Trophoblast cell (in vitro differentiated cells and primary cell): Measurements from ENCODE around the gene SLC1A7.

Experiments
- DNase-seq, 2 donors: peaks; one replicate each; pipeline ENCODE4 v3.0.0-alpha.2; 2016
- H2AFZ ChIP-seq: 2 replicates; pipeline ENCODE4 v1.6.1; 2013; ENCODE audit warnings: low read length, moderate library complexity, mild to moderate bottlenecking; ENCODE audit not compliant: insufficient read depth, poor library complexity
- H2AK5ac ChIP-seq: 2 replicates; pipeline ENCODE4 v1.6.1; 2013; ENCODE audit warnings: mild to moderate bottlenecking, low read length
- H2BK120ac ChIP-seq: 2 replicates; pipeline ENCODE4 v1.6.1; 2013; ENCODE audit warnings: low read length, mild to moderate bottlenecking, moderate library complexity; ENCODE audit not compliant: insufficient read depth, poor library complexity
- H2BK12ac ChIP-seq: 2 replicates; pipeline ENCODE4 v1.6.1; 2013; ENCODE audit warnings: mild to moderate bottlenecking, low read length, moderate library complexity
- H2BK5ac ChIP-seq: 2 replicates; pipeline ENCODE4 v1.6.1; 2013; ENCODE audit warnings: low read length, low read depth, moderate library complexity, mild to moderate bottlenecking; ENCODE audit not compliant: poor library complexity
- H3K14ac ChIP-seq: 2 replicates; pipeline ENCODE4 v1.6.1; 2013; ENCODE audit warnings: mild to moderate bottlenecking, low read length
- H3K18ac ChIP-seq: 2 replicates; pipeline ENCODE4 v1.6.1; 2013; ENCODE audit warnings: mild to moderate bottlenecking, low read length
- H3K23ac ChIP-seq: 2 replicates; pipeline ENCODE4 v1.6.1; 2013; ENCODE audit warnings: low read length
- H3K27ac ChIP-seq: 2 replicates; pipeline ENCODE4 v1.5.1; 2013; ENCODE audit warnings: low read depth, mild to moderate bottlenecking, inconsistent platforms, low read length, moderate library complexity
- H3K27me3 ChIP-seq: 2 replicates; pipeline ENCODE4 v1.6.1; 2013; ENCODE audit warnings: inconsistent platforms, mild to moderate bottlenecking, low read length, moderate library complexity; ENCODE audit not compliant: insufficient read depth
- H3K36me3 ChIP-seq, 2 experiments: 1 replicate in 1 of 2; 2 replicates in 1 of 2; pipeline ENCODE4 v1.6.1; 2013; ENCODE audit warnings: low read length in 2 of 2, mild to moderate bottlenecking in 2 of 2, moderate library complexity in 1 of 2; ENCODE audit not compliant: insufficient read depth in 2 of 2, control insufficient read depth in 1 of 2
- H3K4ac ChIP-seq: 2 replicates; pipeline ENCODE4 v1.6.1; 2013; ENCODE audit warnings: low read depth, mild to moderate bottlenecking, low read length, moderate library complexity
- H3K4me1 ChIP-seq, 2 experiments: 1 replicate in 1 of 2; 2 replicates in 1 of 2; pipeline ENCODE4 v1.6.1; 2013; ENCODE audit warnings: low read length in 2 of 2, mild to moderate bottlenecking in 2 of 2, moderate library complexity in 1 of 2; ENCODE audit not compliant: insufficient read depth in 2 of 2, control insufficient read depth in 1 of 2
- H3K4me2 ChIP-seq: 2 replicates; pipeline ENCODE4 v1.6.1; 2013; ENCODE audit warnings: inconsistent platforms, mild to moderate bottlenecking, low read length, moderate library complexity
- H3K4me3 ChIP-seq: 2 replicates; pipeline ENCODE4 v1.5.1; 2013; ENCODE audit warnings: mild to moderate bottlenecking, low read depth, low read length, inconsistent platforms
- H3K79me1 ChIP-seq: one replicate; pipeline ENCODE4 v1.6.1; 2013; ENCODE audit warnings: low read length
- H3K79me2 ChIP-seq: 2 replicates; pipeline ENCODE4 v1.6.1; 2013; ENCODE audit warnings: low read length, mild to moderate bottlenecking; ENCODE audit not compliant: control insufficient read depth, insufficient read depth, poor library complexity
- H3K9ac ChIP-seq: 2 replicates; pipeline ENCODE4 v1.6.1; 2013; ENCODE audit warnings: mild to moderate bottlenecking, low read length
- H3K9me3 ChIP-seq: 2 replicates; pipeline ENCODE4 v1.6.1; 2013; ENCODE audit warnings: low read depth, mild to moderate bottlenecking, control low read depth, inconsistent platforms, low read length; ENCODE audit not compliant: insufficient read depth
- H4K12ac ChIP-seq: 2 replicates; pipeline ENCODE4 v1.6.1; 2013; ENCODE audit warnings: low read depth, mild to moderate bottlenecking, low read length, moderate library complexity
- H4K8ac ChIP-seq: 2 replicates; pipeline ENCODE4 v1.6.1; 2013; ENCODE audit warnings: low read depth, mild to moderate bottlenecking, low read length, moderate library complexity
- H4K91ac ChIP-seq: one replicate; pipeline ENCODE4 v1.6.1; 2013; ENCODE audit warnings: low read depth, mild to moderate bottlenecking, low read length, moderate library complexity
- WGBS: extraction: QIAGEN DNeasy Blood & Tissue Kit; methylation state at CpG from one replicate; pipeline ENCODE4 v1.1.7; 2013; ENCODE audit warnings: missing lambda C conversion rate; ENCODE audit not compliant: insufficient read length, insufficient coverage; ENCODE audit errors: extremely low coverage; 5-methylcytosine and 5-hydroxymethylcytosine counted together

SLC1A7 gene

GRCh38 chr1:53110370-53111072, 31.9 kb downstream of the SLC1A7 start:
- Histone ChIP-seq H3K4ac (no peak overlapping the region), H3K27me3 (no peaks in the 10 kb centered on the region), H2BK5ac (no peak overlapping the region), H4K91ac (no peak overlapping the region), H3K27ac (no peak overlapping the region), H3K14ac (no peak overlapping the region), H4K12ac (no peak overlapping the region), H4K8ac (no peak overlapping the region), H3K79me2 (no peaks in the 10 kb centered on the region), H2BK12ac (no peak overlapping the region), H2AK5ac (no peak overlapping the region), H3K18ac (no peak overlapping the region), H3K4me2 (no peak overlapping the region), H3K9me3 (peaks cover 9% of the 10 kb centered on the region), H2BK120ac (no peak overlapping the region), H3K36me3 (no peaks in the 10 kb centered on the region), H3K23ac (no peak overlapping the region), H3K4me3 (no peak overlapping the region), H3K4me1 (peaks cover 5 to 15% of the 10 kb centered on the region in 2 experiments), H2AFZ (no peak overlapping the region), H3K9ac (no peak overlapping the region), H3K79me1 (peaks cover 2% of the 10 kb centered on the region)
- peak in 1 of 2 donors; percentile 21 for DNase-seq
- WGBS = no CpG with 5 or more reads among the region's 18 CpGs

DNA sequence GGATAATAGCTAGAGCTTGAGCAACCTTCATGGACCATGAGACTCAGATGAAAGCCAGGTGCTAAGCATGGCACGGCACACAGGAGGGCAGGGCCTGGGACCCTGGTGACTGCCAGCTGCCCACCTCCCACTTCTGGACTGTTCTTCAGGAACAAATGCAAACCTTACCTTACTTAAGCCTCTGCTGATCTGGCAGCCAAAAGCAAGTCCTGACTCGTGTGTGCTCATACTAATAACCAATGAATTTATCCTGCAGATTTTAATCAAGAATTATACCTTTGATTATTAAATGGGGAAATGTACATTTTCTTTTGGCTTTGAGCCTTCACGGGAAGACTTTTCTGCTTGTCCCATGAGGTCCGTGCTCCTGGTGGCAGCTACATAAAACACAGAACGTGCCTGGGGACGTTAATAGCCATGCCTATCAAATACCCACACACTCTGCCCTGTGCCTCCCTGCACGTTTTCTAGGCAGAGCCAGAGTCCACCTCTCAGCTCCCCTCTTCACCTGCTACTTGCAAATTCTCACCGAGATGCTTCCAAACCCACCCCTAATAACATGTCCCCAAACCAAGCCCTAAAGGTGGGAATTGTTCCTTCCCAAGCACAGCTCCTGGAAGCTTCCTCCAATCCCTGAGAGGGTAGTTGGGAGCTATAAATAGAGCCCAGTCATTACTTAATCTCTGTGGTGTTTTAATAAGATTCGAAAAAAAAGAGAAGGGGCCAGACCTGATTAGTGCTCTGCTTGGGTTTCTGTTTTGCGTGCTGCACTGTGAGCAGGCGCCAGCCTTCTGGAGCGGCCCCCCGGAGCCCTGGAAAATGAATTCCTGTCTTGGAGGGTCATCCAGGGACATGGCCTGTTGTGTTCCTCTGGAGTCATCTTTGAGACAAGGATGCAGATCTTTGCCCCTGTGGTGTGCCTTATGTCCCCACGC, 33.5 kb downstream of the SLC1A7 start:
- Histone ChIP-seq H3K18ac (no peak overlapping the region), H3K23ac (no peak overlapping the region), H3K27ac (no peak overlapping the region), H3K4me1 (peaks cover 7 to 13% of the 10 kb centered on the region in 2 experiments), H3K79me2 (no peaks in the 10 kb centered on the region), H3K79me1 (peaks cover 2% of the 10 kb centered on the region), H3K9ac (no peak overlapping the region), H2BK12ac (peak overlapping the region; percentile 74), H3K14ac (no peak overlapping the region), H3K4ac (no peak overlapping the region), H3K4me2 (no peak overlapping the region), H4K91ac (peak overlapping the region; percentile 27), H3K27me3 (no peaks in the 10 kb centered on the region), H2AK5ac (peak overlapping the region; percentile 48), H3K9me3 (peaks cover 7% of the 10 kb centered on the region), H2BK120ac (no peak overlapping the region), H2AFZ (no peak overlapping the region), H4K12ac (no peak overlapping the region), H3K4me3 (no peak overlapping the region), H2BK5ac (no peak overlapping the region), H4K8ac (no peak overlapping the region), H3K36me3 (no peaks in the 10 kb centered on the region)
- DNase-seq = no peak
- no CpG with 5 or more reads among the region's 14 CpGs for WGBS

GRCh38 chr1:53107570-53108322, 34.7 kb downstream of the SLC1A7 start:
- H3K36me3 ChIP-seq = no peaks in the 10 kb centered on the region
- no CpG with 5 or more reads among the region's 15 CpGs for WGBS
- no peak overlapping the region for H3K14ac ChIP-seq
- H3K27ac ChIP-seq = no peak overlapping the region
- no peak overlapping the region for H3K18ac ChIP-seq
- H4K91ac ChIP-seq = peak overlapping the region; percentile 71
- H4K12ac ChIP-seq = no peak overlapping the region
- H3K4me1 ChIP-seq = peaks cover 7 to 13% of the 10 kb centered on the region in 2 experiments
- H2BK12ac ChIP-seq = peak overlapping the region; percentile 86
- H3K23ac ChIP-seq = no peak overlapping the region
- H3K9ac ChIP-seq = no peak overlapping the region
- peak; percentile 90 to 94 for DNase-seq
- H4K8ac ChIP-seq = no peak overlapping the region
- no peak overlapping the region for H3K4me3 ChIP-seq
- H2BK5ac ChIP-seq = peak overlapping the region; percentile 34
- peak overlapping the region; percentile 22 for H2AK5ac ChIP-seq
- peaks cover 4% of the 10 kb centered on the region for H3K9me3 ChIP-seq
- H2BK120ac ChIP-seq = peak overlapping the region; percentile 27
- H3K79me2 ChIP-seq = no peaks in the 10 kb centered on the region
- no peak overlapping the region for H3K4ac ChIP-seq
- no peak overlapping the region for H3K4me2 ChIP-seq
- no peak overlapping the region for H2AFZ ChIP-seq
- no peaks in the 10 kb centered on the region for H3K27me3 ChIP-seq
- peaks cover 2% of the 10 kb centered on the region for H3K79me1 ChIP-seq

- Histone ChIP-seq H3K4ac (no peak overlapping the region), H3K14ac (no peak overlapping the region), H4K91ac (no peak overlapping the region), H3K27ac (no peak overlapping the region), H3K4me3 (no peak overlapping the region), H3K9me3 (peaks cover 2% of the 10 kb centered on the region), H4K8ac (no peak overlapping the region), H3K4me2 (no peak overlapping the region), H3K79me1 (peaks cover 2% of the 10 kb centered on the region), H3K23ac (no peak overlapping the region), H3K27me3 (no peaks in the 10 kb centered on the region), H2AFZ (no peak overlapping the region), H3K18ac (no peak overlapping the region), H2BK5ac (no peak overlapping the region), H3K9ac (no peak overlapping the region), H4K12ac (no peak overlapping the region), H3K79me2 (no peaks in the 10 kb centered on the region), H3K4me1 (peaks cover 7 to 13% of the 10 kb centered on the region in 2 experiments), H3K36me3 (no peaks in the 10 kb centered on the region), H2BK12ac (no peak overlapping the region), H2AK5ac (no peak overlapping the region), H2BK120ac (no peak overlapping the region)
- DNase-seq = no peak
- no CpG with 5 or more reads among the region's 7 CpGs for WGBS
Measured at GRCh38 chr1:53107090-53107489, 35.3 kb downstream of the SLC1A7 start.
